Mesendoderm (in vitro differentiated cells): Measurements from ENCODE around the gene ARG2.
A peak's percentile ranks its signal among the peaks of the same experiment; 100 is the strongest.
"Not testable (repeated sequence)": the region's sequence is repeated elsewhere in the genome, so short reads cannot be mapped to it uniquely, and the experiment has no call there.

Experiments
- DNase-seq: peaks from one replicate; pipeline ENCODE4 v3.0.0; 2013
- H2AK5ac ChIP-seq: 2 replicates; pipeline ENCODE4 v1.6.1; 2013; ENCODE audit warnings: low read length, inconsistent platforms
- H2BK120ac ChIP-seq: 2 replicates; pipeline ENCODE4 v1.6.1; 2013; ENCODE audit warnings: low read depth, mild to moderate bottlenecking, low read length, moderate library complexity, mixed read lengths
- H2BK15ac ChIP-seq: replicated peaks from 2 replicates; pipeline ENCODE4 v1.6.1; 2013; ENCODE audit warnings: low read depth, mild to moderate bottlenecking, moderate library complexity
- H2BK5ac ChIP-seq: 2 replicates; pipeline ENCODE4 v1.6.1; 2013; ENCODE audit warnings: low read length, inconsistent platforms
- H3K18ac ChIP-seq: 2 replicates; pipeline ENCODE4 v1.6.1; 2013; ENCODE audit warnings: mild to moderate bottlenecking, low read length, mixed read lengths
- H3K23ac ChIP-seq: one replicate; pipeline ENCODE4 v1.6.1; 2013; ENCODE audit warnings: low read length
- H3K27ac ChIP-seq: 2 replicates; pipeline ENCODE4 v1.5.1; 2013; ENCODE audit warnings: low read depth, mild to moderate bottlenecking, inconsistent platforms, low read length, moderate library complexity
- H3K27me3 ChIP-seq: 2 replicates; pipeline ENCODE4 v1.6.1; 2013; ENCODE audit warnings: low read length, control low read depth, mild to moderate bottlenecking, inconsistent platforms; ENCODE audit not compliant: insufficient read depth, poor library complexity
- H3K36me3 ChIP-seq: 2 replicates; pipeline ENCODE4 v1.6.1; 2013; ENCODE audit warnings: low read length, inconsistent platforms; ENCODE audit not compliant: control insufficient read depth, insufficient read depth
- H3K4ac ChIP-seq: one replicate; pipeline ENCODE4 v1.6.1; 2013; ENCODE audit warnings: low read depth, mild to moderate bottlenecking, low read length, moderate library complexity
- H3K4me1 ChIP-seq: 2 replicates; pipeline ENCODE4 v1.6.1; 2013; ENCODE audit warnings: low read depth, low read length, inconsistent platforms; ENCODE audit not compliant: control insufficient read depth
- H3K4me2 ChIP-seq: 2 replicates; pipeline ENCODE4 v1.6.1; 2013; ENCODE audit warnings: low read length
- H3K4me3 ChIP-seq: 2 replicates; pipeline ENCODE4 v1.5.1; 2013; ENCODE audit warnings: mild to moderate bottlenecking, low read length
- H3K56ac ChIP-seq: one replicate; pipeline ENCODE4 v1.6.1; 2013; ENCODE audit warnings: low read length
- H3K79me1 ChIP-seq: 2 replicates; pipeline ENCODE4 v1.6.1; 2013; ENCODE audit warnings: low read length, inconsistent platforms
- H3K79me2 ChIP-seq: 2 replicates; pipeline ENCODE4 v1.6.1; 2013; ENCODE audit warnings: mild to moderate bottlenecking, low read length; ENCODE audit not compliant: control insufficient read depth, insufficient read depth
- H3K9ac ChIP-seq: 2 replicates; pipeline ENCODE4 v1.6.1; 2013; ENCODE audit warnings: low read length, inconsistent platforms
- H4K5ac ChIP-seq: one replicate; pipeline ENCODE4 v1.6.1; 2013; ENCODE audit warnings: low read length
- H4K8ac ChIP-seq: one replicate; pipeline ENCODE4 v1.6.1; 2013; ENCODE audit warnings: low read depth, mild to moderate bottlenecking, control low read depth, low read length, moderate library complexity
- WGBS: extraction: QIAGEN DNeasy Blood & Tissue Kit; methylation state at CpG from one replicate; pipeline ENCODE4 v1.1.7; 2013; ENCODE audit warnings: low lambda C conversion rate, missing lambda C conversion rate; ENCODE audit not compliant: insufficient coverage; ENCODE audit errors: extremely low coverage; 5-methylcytosine and 5-hydroxymethylcytosine counted together

ARG2 gene

GRCh38 chr14:67620217-67620785, 581 bp downstream of the ARG2 start:
- H3K9ac ChIP-seq: peak overlapping the region; percentile 86
- H3K36me3 ChIP-seq: no peaks in the 10 kb centered on the region
- no peaks in the 10 kb centered on the region for H3K79me2 ChIP-seq
- peak; percentile 70 for DNase-seq
- H3K4me3 ChIP-seq: peak overlapping the region; percentile 84
- no peak overlapping the region for H3K4ac ChIP-seq
- H3K18ac ChIP-seq: no peak overlapping the region
- no peak overlapping the region for H2AK5ac ChIP-seq
- H2BK120ac ChIP-seq: no peak overlapping the region
- H2BK15ac ChIP-seq: no peak overlapping the region
- H4K8ac ChIP-seq: no peak overlapping the region
- no CpG with 5 or more reads among the region's 19 CpGs for WGBS
- peaks cover 2% of the 10 kb centered on the region for H3K4me1 ChIP-seq
- H3K79me1 ChIP-seq: no peaks in the 10 kb centered on the region
- no peaks in the 10 kb centered on the region for H3K27me3 ChIP-seq
- peak overlapping the region; percentile 93 for H3K56ac ChIP-seq
- H3K23ac ChIP-seq: peak overlapping the region; percentile 57
- peak overlapping the region; percentile 86 for H3K4me2 ChIP-seq
- H3K27ac ChIP-seq: no peak overlapping the region
- no peak overlapping the region for H4K5ac ChIP-seq
- no peak overlapping the region for H2BK5ac ChIP-seq

- no peak overlapping the region for H3K18ac ChIP-seq
Observed at GRCh38 chr14:67622675-67623074, 3.0 kb downstream of the ARG2 start.

GRCh38 chr14:67623114-67623513, 3.4 kb downstream of the ARG2 start:
- Histone ChIP-seq H3K4me2 (no peak overlapping the region), H3K4ac (no peak overlapping the region), H3K27ac (no peak overlapping the region), H3K27me3 (no peaks in the 10 kb centered on the region), H3K4me3 (no peak overlapping the region), H2BK5ac (no peak overlapping the region), H2BK120ac (no peak overlapping the region), H3K4me1 (peaks cover 2% of the 10 kb centered on the region), H3K9ac (no peak overlapping the region), H3K36me3 (no peaks in the 10 kb centered on the region), H4K8ac (no peak overlapping the region), H2AK5ac (no peak overlapping the region), H3K23ac (no peak overlapping the region), H3K18ac (peak overlapping the region; percentile 76), H3K79me2 (no peaks in the 10 kb centered on the region), H2BK15ac (no peak overlapping the region), H3K79me1 (no peaks in the 10 kb centered on the region), H3K56ac (peak overlapping the region; percentile 65), H4K5ac (no peak overlapping the region)
- DNase-seq: peak; percentile 60
- WGBS: no CpG with 5 or more reads among the region's 2 CpGs

More at GRCh38 chr14:67622675-67623074, 3.0 kb downstream of the ARG2 start:
- H2BK5ac ChIP-seq: no peak overlapping the region
- H3K79me1 ChIP-seq: no peaks in the 10 kb centered on the region
- H3K23ac ChIP-seq: no peak overlapping the region
- H4K8ac ChIP-seq: no peak overlapping the region
- peak overlapping the region; percentile 4 for H3K56ac ChIP-seq
- H2BK120ac ChIP-seq: no peak overlapping the region
- DNase-seq: peak; percentile 97
- no peak overlapping the region for H4K5ac ChIP-seq
- H2BK15ac ChIP-seq: no peak overlapping the region
- no peak overlapping the region for H3K9ac ChIP-seq
- no peak overlapping the region for H2AK5ac ChIP-seq
- peaks cover 2% of the 10 kb centered on the region for H3K4me1 ChIP-seq
- no peak overlapping the region for H3K27ac ChIP-seq
- H3K36me3 ChIP-seq: no peaks in the 10 kb centered on the region
- no peak overlapping the region for H3K4ac ChIP-seq
- no peak overlapping the region for H3K4me3 ChIP-seq
- WGBS: no CpG with 5 or more reads among the region's 4 CpGs
- no peaks in the 10 kb centered on the region for H3K27me3 ChIP-seq
- H3K4me2 ChIP-seq: no peak overlapping the region
- H3K79me2 ChIP-seq: no peaks in the 10 kb centered on the region

- not testable (repeated sequence) for H2BK120ac ChIP-seq, H3K4me2 ChIP-seq
- no CpG with 5 or more reads among the region's 1 CpG for WGBS
Observed at GRCh38 chr14:67626131-67626530, 6.4 kb downstream of the ARG2 start.

GRCh38 chr14:67627519-67627918, 7.8 kb downstream of the ARG2 start:
- Histone ChIP-seq H3K4ac (no peak overlapping the region), H3K4me2 (no peak overlapping the region), H4K8ac (no peak overlapping the region), H3K4me1 (no peaks in the 10 kb centered on the region), H3K18ac (no peak overlapping the region), H3K9ac (no peak overlapping the region), H4K5ac (no peak overlapping the region), H3K27ac (no peak overlapping the region), H3K23ac (no peak overlapping the region), H2BK5ac (no peak overlapping the region), H3K56ac (no peak overlapping the region), H2BK120ac (no peak overlapping the region), H3K4me3 (no peak overlapping the region), H3K79me1 (no peaks in the 10 kb centered on the region), H3K27me3 (no peaks in the 10 kb centered on the region), H2AK5ac (no peak overlapping the region), H3K36me3 (no peaks in the 10 kb centered on the region), H2BK15ac (no peak overlapping the region), H3K79me2 (no peaks in the 10 kb centered on the region)
- no peak for DNase-seq

More at GRCh38 chr14:67626131-67626530, 6.4 kb downstream of the ARG2 start:
- H3K4me1 ChIP-seq, H3K4ac ChIP-seq, H3K27me3 ChIP-seq, H3K23ac ChIP-seq, H3K9ac ChIP-seq, H3K4me3 ChIP-seq, H3K36me3 ChIP-seq, H3K56ac ChIP-seq, H4K5ac ChIP-seq, H3K27ac ChIP-seq, H2AK5ac ChIP-seq, H2BK5ac ChIP-seq, H3K18ac ChIP-seq, DNase-seq, H3K79me2 ChIP-seq, H2BK15ac ChIP-seq, H4K8ac ChIP-seq, H3K79me1 ChIP-seq: not testable (repeated sequence)

- H2AK5ac ChIP-seq: no peak overlapping the region
- no CpG with 5 or more reads among the region's 4 CpGs for WGBS
Observed at GRCh38 chr14:67630186-67630585, 10.5 kb downstream of the ARG2 start.

More at GRCh38 chr14:67630186-67630585, 10.5 kb downstream of the ARG2 start:
- no peak overlapping the region for H3K9ac ChIP-seq
- H3K79me1 ChIP-seq: no peaks in the 10 kb centered on the region
- H3K27me3 ChIP-seq: no peaks in the 10 kb centered on the region
- H3K79me2 ChIP-seq: no peaks in the 10 kb centered on the region
- H3K18ac ChIP-seq: no peak overlapping the region
- no peak overlapping the region for H2BK15ac ChIP-seq
- H3K4me3 ChIP-seq: no peak overlapping the region
- no peak overlapping the region for H3K4me2 ChIP-seq
- no peak overlapping the region for H3K56ac ChIP-seq
- H3K4me1 ChIP-seq: no peaks in the 10 kb centered on the region
- DNase-seq: no peak
- H3K27ac ChIP-seq: no peak overlapping the region
- H3K36me3 ChIP-seq: no peaks in the 10 kb centered on the region
- H3K23ac ChIP-seq: no peak overlapping the region
- H4K5ac ChIP-seq: no peak overlapping the region
- H2BK5ac ChIP-seq: no peak overlapping the region
- no peak overlapping the region for H3K4ac ChIP-seq
- H4K8ac ChIP-seq: no peak overlapping the region
- no peak overlapping the region for H2BK120ac ChIP-seq
